Effector memory CD4-positive, alpha-beta T cell (primary cell): ENCODE measurements around the gene MDM4.
A peak's percentile ranks its signal among the peaks of the same experiment; 100 is the strongest.

ENCODE experiments used
- DNase-seq, 3 donors: peaks; one replicate each; pipeline ENCODE4 v3.0.0-alpha.2; 2020
- H3K27ac ChIP-seq: 2 replicates; pipeline ENCODE4 v1.7.0; 2013; ENCODE audit warnings: mild to moderate bottlenecking, low read length, moderate library complexity; ENCODE audit not compliant: insufficient read depth, poor library complexity, severe bottlenecking
- H3K27me3 ChIP-seq: replicated peaks from 2 replicates; pipeline ENCODE4 v1.7.0; 2013; ENCODE audit warnings: mild to moderate bottlenecking, low read length; ENCODE audit not compliant: insufficient read depth, control insufficient read depth, poor library complexity, severe bottlenecking
- H3K36me3 ChIP-seq: 2 replicates; pipeline ENCODE4 v1.7.0; 2013; ENCODE audit warnings: mild to moderate bottlenecking, low read length, moderate library complexity; ENCODE audit not compliant: control insufficient read depth, insufficient read depth
- H3K4me1 ChIP-seq: 2 replicates; pipeline ENCODE4 v1.7.0; 2013; ENCODE audit warnings: low read length, mild to moderate bottlenecking; ENCODE audit not compliant: control insufficient read depth, insufficient read depth, poor library complexity, severe bottlenecking
- H3K4me3 ChIP-seq: 2 replicates; pipeline ENCODE4 v1.7.0; 2013; ENCODE audit warnings: low read length, low read depth, mild to moderate bottlenecking; ENCODE audit not compliant: insufficient read depth, poor library complexity, severe bottlenecking
- H3K9me3 ChIP-seq: 2 replicates; pipeline ENCODE4 v1.7.0; 2013; ENCODE audit warnings: mild to moderate bottlenecking, low read length, moderate library complexity; ENCODE audit not compliant: control insufficient read depth

The MDM4 gene

GRCh38 chr1:204576422-204576821 lies 60.2 kb downstream of the MDM4 start:
- Histone ChIP-seq H3K9me3 (no peaks in the 10 kb centered on the region), H3K36me3 (peaks cover 8% of the 10 kb centered on the region), H3K4me1 (peaks cover 4% of the 10 kb centered on the region), H3K27ac (no peak overlapping the region), H3K27me3 (no peaks in the 10 kb centered on the region), H3K4me3 (no peak overlapping the region)
- no peak for DNase-seq

- DNase-seq: no peak
- Histone ChIP-seq H3K4me1 (peaks cover 4% of the 10 kb centered on the region), H3K36me3 (no peaks in the 10 kb centered on the region), H3K27ac (peak overlapping the region; percentile 37), H3K9me3 (no peaks in the 10 kb centered on the region), H3K27me3 (no peaks in the 10 kb centered on the region), H3K4me3 (no peak overlapping the region)
Measured at GRCh38 chr1:204577794-204578478, 61.7 kb downstream of the MDM4 start.

GRCh38 chr1:204578867-204579664 lies 62.9 kb downstream of the MDM4 start:
- Histone ChIP-seq H3K9me3 (no peaks in the 10 kb centered on the region), H3K27ac (peak overlapping the region; percentile 37), H3K27me3 (no peaks in the 10 kb centered on the region), H3K4me1 (peaks cover 4% of the 10 kb centered on the region), H3K4me3 (peak overlapping the region; percentile 48), H3K36me3 (no peaks in the 10 kb centered on the region)
- DNase-seq: no peak

- Histone ChIP-seq H3K27ac (peak overlapping the region; percentile 37), H3K4me3 (no peak overlapping the region), H3K27me3 (no peaks in the 10 kb centered on the region), H3K9me3 (no peaks in the 10 kb centered on the region), H3K4me1 (peaks cover 4% of the 10 kb centered on the region), H3K36me3 (no peaks in the 10 kb centered on the region)
- DNase-seq: no peak
Measured at GRCh38 chr1:204579681-204580080, 63.5 kb downstream of the MDM4 start.

- Histone ChIP-seq H3K27ac (no peak overlapping the region), H3K4me3 (no peak overlapping the region), H3K9me3 (no peaks in the 10 kb centered on the region), H3K27me3 (no peaks in the 10 kb centered on the region), H3K36me3 (no peaks in the 10 kb centered on the region), H3K4me1 (peaks cover 4% of the 10 kb centered on the region)
- DNase-seq: no peak
Measured at GRCh38 chr1:204580862-204581261, 64.7 kb downstream of the MDM4 start.

- DNase-seq: no peak
- no peaks in the 10 kb centered on the region for H3K36me3 ChIP-seq
- no peak overlapping the region for H3K4me3 ChIP-seq
- no peak overlapping the region for H3K27ac ChIP-seq
- H3K9me3 ChIP-seq: no peaks in the 10 kb centered on the region
- peaks cover 4% of the 10 kb centered on the region for H3K4me1 ChIP-seq
- H3K27me3 ChIP-seq: no peaks in the 10 kb centered on the region
Measured at GRCh38 chr1:204581759-204582158, 65.6 kb downstream of the MDM4 start.

- no peak overlapping the region for H3K27ac ChIP-seq
- no peak for DNase-seq
- no peaks in the 10 kb centered on the region for H3K9me3 ChIP-seq
- no peaks in the 10 kb centered on the region for H3K27me3 ChIP-seq
- no peaks in the 10 kb centered on the region for H3K36me3 ChIP-seq
- peaks cover 4% of the 10 kb centered on the region for H3K4me1 ChIP-seq
- no peak overlapping the region for H3K4me3 ChIP-seq
Measured at GRCh38 chr1:204583909-204584632, 67.9 kb downstream of the MDM4 start.

GRCh38 chr1:204584699-204585372 lies 68.6 kb downstream of the MDM4 start:
- Histone ChIP-seq H3K4me3 (no peak overlapping the region), H3K27ac (no peak overlapping the region), H3K9me3 (no peaks in the 10 kb centered on the region), H3K27me3 (no peaks in the 10 kb centered on the region), H3K36me3 (no peaks in the 10 kb centered on the region), H3K4me1 (no peaks in the 10 kb centered on the region)
- peak in 1 of 3 donors; percentile 4 for DNase-seq

GRCh38 chr1:204587621-204588020 lies 71.4 kb downstream of the MDM4 start:
- Histone ChIP-seq H3K27ac (no peak overlapping the region), H3K36me3 (no peaks in the 10 kb centered on the region), H3K4me1 (no peaks in the 10 kb centered on the region), H3K9me3 (no peaks in the 10 kb centered on the region), H3K4me3 (no peak overlapping the region), H3K27me3 (no peaks in the 10 kb centered on the region)
- no peak for DNase-seq
